GM23338 (cell line): ENCODE results near the gene CD58. TPM values are rescaled to one million over a fixed set of nuclear protein-coding genes. Genes with fewer than 3 reads are reported as not detected.

ENCODE experiments used
- ATAC-seq: fragments of 200-7000 bp; cut with Tn5 transposase; 3 replicates; pipeline ENCODE4 v1.9.1; 2020
- DNase-seq: peaks from one replicate; pipeline ENCODE4 v3.0.0-alpha.2; 2015; ENCODE audit warnings: low spot score
- H2AFZ ChIP-seq: fragments of 200-600 bp; sonication (generic); 2 replicates; pipeline ENCODE4 v1.8.0; 2016; ENCODE audit warnings: antibody characterized with exemption, mild to moderate bottlenecking, moderate library complexity
- H3F3A ChIP-seq: fragments of 200-600 bp; sonication (generic); replicated peaks from 2 replicates; pipeline ENCODE4 v1.8.0; 2017; ENCODE audit warnings: antibody characterized with exemption, mixed run types, low read depth
- H3K27ac ChIP-seq: fragments of 200-600 bp; sonication (generic); 2 replicates; pipeline ENCODE4 v1.6.1; 2016; ENCODE audit warnings: low read depth
- H3K27me3 ChIP-seq: fragments of 200-600 bp; sonication (generic); 2 replicates; pipeline ENCODE4 v1.8.0; 2016; ENCODE audit warnings: mild to moderate bottlenecking, mixed run types, moderate library complexity; ENCODE audit not compliant: insufficient read depth
- H3K36me3 ChIP-seq: fragments of 200-600 bp; sonication (generic); 2 replicates; pipeline ENCODE4 v1.8.0; 2016; ENCODE audit warnings: mild to moderate bottlenecking; ENCODE audit not compliant: insufficient read depth
- H3K4me1 ChIP-seq: fragments of 200-600 bp; sonication (generic); 2 replicates; pipeline ENCODE4 v1.8.0; 2016; ENCODE audit warnings: mild to moderate bottlenecking, moderate library complexity; ENCODE audit not compliant: insufficient read depth
- H3K4me2 ChIP-seq: fragments of 200-600 bp; sonication (generic); 2 replicates; pipeline ENCODE4 v1.7.1; 2017; ENCODE audit warnings: mixed run types
- H3K4me3 ChIP-seq: fragments of 200-600 bp; sonication (generic); 2 replicates; pipeline ENCODE4 v1.6.1; 2016; ENCODE audit warnings: mixed run types
- H3K79me2 ChIP-seq: fragments of 200-600 bp; sonication (generic); replicated peaks from 2 replicates; pipeline ENCODE4 v1.8.0; 2017; ENCODE audit warnings: mild to moderate bottlenecking; ENCODE audit not compliant: insufficient read depth
- H3K9me2 ChIP-seq: fragments of 200-600 bp; sonication (generic); 2 replicates; pipeline ENCODE4 v1.8.0; 2017; ENCODE audit not compliant: insufficient read depth
- H4K20me1 ChIP-seq: fragments of 200-600 bp; sonication (generic); replicated peaks from 2 replicates; pipeline ENCODE4 v1.8.0; 2017; ENCODE audit warnings: mild to moderate bottlenecking; ENCODE audit not compliant: insufficient read depth
- H3K27ac Mint-ChIP-seq: 2 replicates; pipeline ENCODE4 v1.8.0; 2020; ENCODE audit warnings: inconsistent platforms, mild to moderate bottlenecking, moderate library complexity, mixed read lengths
- H3K27me3 Mint-ChIP-seq: 3 replicates; pipeline ENCODE4 v1.8.0; 2022; ENCODE audit warnings: low read depth, mild to moderate bottlenecking, moderate library complexity, mixed read lengths, inconsistent platforms; ENCODE audit not compliant: insufficient read depth, poor library complexity
- H3K36me3 Mint-ChIP-seq: 3 replicates; pipeline ENCODE4 v1.8.0; 2021; ENCODE audit warnings: low read depth, mild to moderate bottlenecking, inconsistent platforms, moderate library complexity, mixed read lengths
- H3K4me1 Mint-ChIP-seq: 3 replicates; pipeline ENCODE4 v1.8.0; 2020; ENCODE audit warnings: mild to moderate bottlenecking, inconsistent platforms, mixed read lengths
- H3K4me3 Mint-ChIP-seq: 3 replicates; pipeline ENCODE4 v1.8.0; 2021; ENCODE audit warnings: moderate library complexity, mild to moderate bottlenecking, inconsistent platforms, mixed read lengths
- H3K9me3 Mint-ChIP-seq: 3 replicates; pipeline ENCODE4 v1.8.0; 2020; ENCODE audit warnings: moderate library complexity, mild to moderate bottlenecking, inconsistent platforms, mixed read lengths
- CREB1 ChIP-seq: fragments of 250-450 bp; sonication (Bioruptor Pico); IDR thresholded peaks from 2 replicates; pipeline ENCODE4 v1.5.0; 2020; ENCODE audit warnings: low read depth, mild to moderate bottlenecking, moderate library complexity
- CTCF ChIP-seq, 2 experiments: fragments of 200-600 bp in 1 of 2; sonication (generic) in 1 of 2; conservative IDR thresholded peaks; 2 replicates each; pipeline versions ENCODE4 v1.5.1 to v1.6.1; 2016 to 2017; ENCODE audit warnings: antibody characterized with exemption in 2 of 2, low read depth in 2 of 2, mild to moderate bottlenecking in 2 of 2, moderate library complexity in 1 of 2
- EZH2 ChIP-seq: fragments of 200-600 bp; sonication (generic); IDR thresholded peaks from one replicate; pipeline ENCODE4 v1.8.0; 2017; ENCODE audit warnings: antibody characterized with exemption, mild to moderate bottlenecking, low read depth; ENCODE audit not compliant: unreplicated experiment
- EZH2phosphoT487 ChIP-seq: fragments of 200-600 bp; sonication (generic); IDR thresholded peaks from one replicate; pipeline ENCODE4 v1.8.1; 2018; ENCODE audit warnings: antibody characterized with exemption; ENCODE audit not compliant: unreplicated experiment
- JUNB ChIP-seq: IDR thresholded peaks from one replicate; pipeline ENCODE4 v1.6.1; 2016; ENCODE audit warnings: antibody characterized with exemption; ENCODE audit not compliant: unreplicated experiment
- NANOG ChIP-seq: IDR thresholded peaks from 2 replicates; pipeline ENCODE4 v1.6.1; 2016; ENCODE audit warnings: antibody characterized with exemption, borderline replicate concordance
- POLR2AphosphoS5 ChIP-seq: IDR thresholded peaks from 2 replicates; pipeline ENCODE4 v1.6.1; 2016; ENCODE audit warnings: antibody characterized with exemption, low read depth
- ZNF114 ChIP-seq: fragments of 250-450 bp; sonication (Bioruptor Pico); IDR thresholded peaks from 2 replicates; pipeline ENCODE4 v1.5.0; 2020; ENCODE audit warnings: mild to moderate bottlenecking, moderate library complexity
- ZNF331 ChIP-seq: fragments of 250-450 bp; sonication (Bioruptor Pico); IDR thresholded peaks from 2 replicates; pipeline ENCODE4 v1.5.0; 2020; ENCODE audit warnings: low read depth, mild to moderate bottlenecking, moderate library complexity
- polyA plus RNA-seq: library from polyadenylated mRNA; unstranded; fragments of >200 nt; fragmentation: Nextera tagmentation; extraction: Ambion mirVana; gene quantifications from 2 replicates; pipeline ENCODE4 v1.2.1, GENCODE V29; 2016
- total RNA-seq: library from RNA; depleted of rRNA; stranded (reverse); fragments of >200 nt; shearing (Covaris generic); gene quantifications from 2 replicates; pipeline ENCODE4 v1.2.3, GENCODE V29; 2014
- TF ChIP-seq, protein P1 (sequence below): IDR thresholded peaks from one replicate; pipeline ENCODE4 v1.6.1; 2018; ENCODE audit warnings: antibody characterized with exemption; ENCODE audit not compliant: unreplicated experiment

The CD58 gene
- total and polyA plus RNA-seq, 2 experiments from 2014 or later, result 9.2 to 12.5 TPM

DNA sequence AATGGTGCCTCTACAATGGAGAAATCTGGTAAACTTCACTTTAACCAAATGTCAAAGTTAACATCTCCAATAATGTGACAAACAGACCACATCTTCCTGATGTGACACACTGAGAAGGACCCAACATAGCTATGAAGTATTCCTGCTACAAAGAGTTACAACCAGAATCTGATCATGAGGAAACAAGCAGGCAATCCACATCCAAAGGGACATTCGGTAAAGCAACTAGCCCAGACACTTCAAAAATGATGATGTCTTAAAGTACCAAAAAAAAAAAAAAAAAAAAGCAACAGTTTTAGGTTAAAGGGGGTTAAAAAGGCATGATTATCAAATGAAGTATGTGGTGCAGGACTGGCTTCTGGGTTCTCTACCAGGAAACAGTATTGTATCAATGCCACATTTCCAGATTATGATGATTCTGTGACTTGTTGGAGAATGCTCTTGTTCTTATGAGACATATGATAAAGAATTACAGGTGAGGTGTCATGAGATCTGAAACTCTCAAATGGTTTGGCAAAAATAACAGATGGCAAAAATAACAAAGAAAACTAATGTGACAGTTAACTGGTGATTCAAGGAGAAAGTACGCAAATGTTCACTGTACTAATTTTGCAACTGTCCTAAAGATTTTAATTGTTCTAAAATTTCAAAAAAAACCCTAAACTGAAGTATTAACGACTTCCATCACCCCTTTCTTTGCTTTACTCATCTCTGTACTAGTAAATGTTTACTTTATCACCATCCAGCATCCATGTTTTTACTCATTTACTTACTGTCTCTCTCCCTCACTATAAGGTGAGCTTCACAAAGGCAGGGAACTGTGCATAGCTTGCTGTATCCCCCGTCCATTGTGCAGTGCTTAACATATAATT is 2.8 kb downstream of the CD58 start (continued):
- TF ChIP-seq ZNF114 (no peak), EZH2 (no peak), ZNF331 (CRISPR knock-in tag) (no peak), CTCF (conservative IDR thresholded peaks at IDR 0.05; ENCODE audit: low read depth in 2 of 2) (no peak), JUNB (no peak), CREB1 (CRISPR knock-in tag) (no peak), NANOG (no peak)
- TF ChIP-seq, protein P1, sequence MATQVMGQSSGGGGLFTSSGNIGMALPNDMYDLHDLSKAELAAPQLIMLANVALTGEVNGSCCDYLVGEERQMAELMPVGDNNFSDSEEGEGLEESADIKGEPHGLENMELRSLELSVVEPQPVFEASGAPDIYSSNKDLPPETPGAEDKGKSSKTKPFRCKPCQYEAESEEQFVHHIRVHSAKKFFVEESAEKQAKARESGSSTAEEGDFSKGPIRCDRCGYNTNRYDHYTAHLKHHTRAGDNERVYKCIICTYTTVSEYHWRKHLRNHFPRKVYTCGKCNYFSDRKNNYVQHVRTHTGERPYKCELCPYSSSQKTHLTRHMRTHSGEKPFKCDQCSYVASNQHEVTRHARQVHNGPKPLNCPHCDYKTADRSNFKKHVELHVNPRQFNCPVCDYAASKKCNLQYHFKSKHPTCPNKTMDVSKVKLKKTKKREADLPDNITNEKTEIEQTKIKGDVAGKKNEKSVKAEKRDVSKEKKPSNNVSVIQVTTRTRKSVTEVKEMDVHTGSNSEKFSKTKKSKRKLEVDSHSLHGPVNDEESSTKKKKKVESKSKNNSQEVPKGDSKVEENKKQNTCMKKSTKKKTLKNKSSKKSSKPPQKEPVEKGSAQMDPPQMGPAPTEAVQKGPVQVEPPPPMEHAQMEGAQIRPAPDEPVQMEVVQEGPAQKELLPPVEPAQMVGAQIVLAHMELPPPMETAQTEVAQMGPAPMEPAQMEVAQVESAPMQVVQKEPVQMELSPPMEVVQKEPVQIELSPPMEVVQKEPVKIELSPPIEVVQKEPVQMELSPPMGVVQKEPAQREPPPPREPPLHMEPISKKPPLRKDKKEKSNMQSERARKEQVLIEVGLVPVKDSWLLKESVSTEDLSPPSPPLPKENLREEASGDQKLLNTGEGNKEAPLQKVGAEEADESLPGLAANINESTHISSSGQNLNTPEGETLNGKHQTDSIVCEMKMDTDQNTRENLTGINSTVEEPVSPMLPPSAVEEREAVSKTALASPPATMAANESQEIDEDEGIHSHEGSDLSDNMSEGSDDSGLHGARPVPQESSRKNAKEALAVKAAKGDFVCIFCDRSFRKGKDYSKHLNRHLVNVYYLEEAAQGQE, result no peak

- H3K4me3 Mint-ChIP-seq, result no peak overlapping the region
- H3K27ac Mint-ChIP-seq, result no peak overlapping the region
- H3K79me2 ChIP-seq, result peaks cover 6% of the 10 kb centered on the region; the same call in 1 of the 2 replicates
Measured at GRCh38 chr1:116565222-116565621, 5.6 kb downstream of the CD58 start.

More at GRCh38 chr1:116565222-116565621, 5.6 kb downstream of the CD58 start:
- Histone ChIP-seq H3K36me3 (no peaks in the 10 kb centered on the region), H2AFZ (no peak overlapping the region), H4K20me1 (no peaks in the 10 kb centered on the region), H3F3A (no peaks in the 10 kb centered on the region; the same call in 1 of the 2 replicates), H3K4me3 (no peak overlapping the region), H3K4me2 (no peak overlapping the region), H3K27ac (no peak overlapping the region), H3K27me3 (no peaks in the 10 kb centered on the region), H3K9me2 (no peaks in the 10 kb centered on the region), H3K4me1 (no peaks in the 10 kb centered on the region; the same call in 1 of the 2 replicates)
- peaks cover 8% of the 10 kb centered on the region for H3K27me3 Mint-ChIP-seq
- ATAC-seq, result no peak
- DNase-seq, result no peak
- H3K36me3 Mint-ChIP-seq, result peaks cover 27% of the 10 kb centered on the region
- H3K9me3 Mint-ChIP-seq, result peaks cover 22% of the 10 kb centered on the region
- peaks cover 14% of the 10 kb centered on the region; the same call in 2 of the 3 replicates for H3K4me1 Mint-ChIP-seq
- TF ChIP-seq ZNF114 (no peak), EZH2phosphoT487 (no peak), CREB1 (CRISPR knock-in tag) (no peak), POLR2AphosphoS5 (no peak), ZNF331 (CRISPR knock-in tag) (no peak), CTCF (conservative IDR thresholded peaks at IDR 0.05; ENCODE audit: low read depth in 2 of 2) (no peak)
- TF ChIP-seq, protein P1, result no peak
